DLD1 (cell line): ENCODE measurements around the gene PCDHB6.
"Not testable (repeated sequence)": the region's sequence is repeated elsewhere in the genome, so short reads cannot be mapped to it uniquely, and the experiment has no call there.

Experiments
- in situ Hi-C: cut with HindIII; loops from 2 replicates; pipeline ENCODE4 v1.10.0; 2017; ENCODE audit warnings: low sequenced_read_pairs

The PCDHB6 gene

DNA sequence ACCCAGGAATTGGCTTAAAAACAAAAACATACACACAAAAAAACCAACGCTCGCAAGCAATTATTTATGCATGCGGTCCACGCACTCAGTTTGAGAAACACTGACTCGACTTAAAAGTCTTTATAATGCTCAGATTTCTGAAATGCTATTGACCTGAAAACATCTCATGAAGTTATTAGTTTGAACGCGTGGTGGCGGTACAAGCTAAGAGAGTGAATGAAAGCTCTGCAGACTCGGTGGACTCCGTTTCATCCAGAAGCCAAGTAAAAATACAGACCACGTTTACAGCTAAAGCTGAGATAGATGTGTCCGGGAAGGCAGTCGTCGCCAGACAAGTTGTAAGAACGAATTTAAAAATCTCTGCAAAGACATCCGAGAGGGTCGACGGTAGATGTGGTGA lies at the start of gene PCDHB6:
Gene PCDHB6, plus strand, starts transcription at position 246 of the 400 bp plus-strand sequence. CDS start 201 bp downstream, outside the sequence.
- in situ Hi-C loops, result no loop called here

DNA sequence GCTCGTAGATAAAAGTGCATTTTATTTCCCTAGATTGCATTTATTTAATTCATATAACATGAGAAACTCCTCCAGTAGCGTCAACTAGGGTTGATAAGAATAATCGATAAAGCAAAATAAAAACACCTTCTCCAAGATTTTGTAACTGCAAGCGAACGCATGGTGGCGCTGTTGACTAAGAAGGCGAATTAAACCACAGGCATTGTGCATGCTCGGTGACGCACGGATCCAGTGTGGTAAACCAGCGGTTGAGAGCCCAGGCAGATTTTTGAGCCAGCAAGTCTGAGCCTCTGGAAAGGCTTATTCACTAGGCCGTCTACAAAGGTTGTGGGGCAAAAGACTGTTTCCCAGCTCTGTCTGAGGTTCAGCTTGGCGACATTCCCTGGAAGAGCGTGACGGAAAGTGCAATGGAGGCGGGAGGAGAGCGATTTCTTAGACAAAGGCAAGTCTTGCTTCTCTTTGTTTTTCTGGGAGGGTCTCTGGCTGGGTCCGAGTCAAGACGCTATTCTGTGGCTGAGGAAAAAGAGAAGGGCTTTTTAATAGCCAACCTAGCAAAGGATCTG lies 49.5 kb upstream of the PCDHB6 start, which contains the start of gene PCDHB3:
Gene PCDHB3, plus strand, starts transcription at position 231 of the 563 bp plus-strand sequence. Its CDS starts 177 bp downstream, at position 408.
- in situ Hi-C loops, result no loop called here

DNA sequence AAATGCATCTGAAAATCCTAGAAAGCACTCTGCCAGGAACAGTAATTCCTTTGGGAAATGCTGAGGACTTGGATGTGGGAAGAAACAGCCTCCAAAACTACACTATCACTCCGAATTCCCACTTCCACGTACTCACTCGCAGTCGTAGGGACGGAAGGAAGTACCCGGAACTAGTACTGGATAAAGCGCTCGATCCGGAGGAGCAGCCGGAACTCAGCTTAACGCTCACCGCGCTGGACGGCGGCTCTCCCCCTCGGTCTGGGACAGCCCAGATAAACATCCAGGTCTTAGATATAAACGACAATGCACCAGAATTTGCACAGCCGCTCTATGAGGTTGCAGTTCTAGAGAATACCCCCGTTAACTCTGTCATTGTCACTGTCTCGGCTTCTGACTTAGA lies 48.8 kb upstream of the PCDHB6 start:
- in situ Hi-C loops, result no loop called here

GRCh38 chr5:141102070-141102469 lies 47.8 kb upstream of the PCDHB6 start:
- in situ Hi-C loops, result not testable (repeated sequence)

DNA sequence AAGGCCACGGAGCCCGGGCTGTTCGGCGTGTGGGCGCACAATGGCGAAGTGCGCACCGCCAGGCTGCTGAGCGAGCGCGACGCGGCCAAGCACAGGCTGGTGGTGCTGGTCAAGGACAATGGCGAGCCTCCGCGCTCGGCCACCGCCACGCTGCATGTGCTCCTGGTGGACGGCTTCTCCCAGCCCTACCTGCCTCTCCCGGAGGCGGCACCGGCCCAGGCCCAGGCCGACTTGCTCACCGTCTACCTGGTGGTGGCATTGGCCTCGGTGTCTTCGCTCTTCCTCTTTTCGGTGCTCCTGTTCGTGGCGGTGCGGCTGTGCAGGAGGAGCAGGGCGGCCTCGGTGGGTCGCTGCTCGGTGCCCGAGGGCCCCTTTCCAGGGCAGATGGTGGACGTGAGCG lies 47.4 kb upstream of the PCDHB6 start:
- in situ Hi-C loops, result not testable (repeated sequence)

GRCh38 chr5:141105350-141105749 lies 44.5 kb upstream of the PCDHB6 start:
- in situ Hi-C loops, result no loop called here

GRCh38 chr5:141119250-141119649 lies 30.6 kb upstream of the PCDHB6 start:
- in situ Hi-C loops, result no loop called here

- in situ Hi-C loops, result no loop called here
These were observed 28.3 kb upstream of the PCDHB6 start, which contains the start of gene PCDHB4 for GRCh38 chr5:141121563-141121962. PCDHB4 (plus strand) TSS chr5:141121818; CDS start chr5:141121999, 181 bp downstream.

DNA sequence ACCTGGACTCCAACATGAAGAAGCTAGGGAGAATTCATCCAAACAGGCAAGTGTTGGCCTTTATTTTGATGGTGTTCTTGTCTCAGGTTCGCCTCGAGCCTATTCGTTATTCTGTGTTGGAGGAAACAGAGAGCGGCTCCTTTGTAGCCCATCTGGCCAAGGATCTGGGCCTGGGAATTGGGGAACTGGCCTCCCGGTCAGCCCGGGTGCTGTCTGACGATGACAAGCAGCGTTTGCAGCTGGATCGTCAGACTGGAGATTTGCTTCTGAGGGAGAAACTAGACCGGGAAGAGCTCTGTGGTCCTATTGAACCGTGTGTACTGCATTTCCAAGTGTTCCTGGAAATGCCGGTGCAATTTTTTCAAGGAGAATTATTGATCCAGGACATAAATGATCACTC lies 27.9 kb upstream of the PCDHB6 start:
- in situ Hi-C loops, result no loop called here

- in situ Hi-C loops, result not testable (repeated sequence)
These were observed 26.3 kb upstream of the PCDHB6 start for GRCh38 chr5:141123396-141124135.

GRCh38 chr5:141127305-141127704 lies 22.6 kb upstream of the PCDHB6 start:
- in situ Hi-C loops, result no loop called here

DNA sequence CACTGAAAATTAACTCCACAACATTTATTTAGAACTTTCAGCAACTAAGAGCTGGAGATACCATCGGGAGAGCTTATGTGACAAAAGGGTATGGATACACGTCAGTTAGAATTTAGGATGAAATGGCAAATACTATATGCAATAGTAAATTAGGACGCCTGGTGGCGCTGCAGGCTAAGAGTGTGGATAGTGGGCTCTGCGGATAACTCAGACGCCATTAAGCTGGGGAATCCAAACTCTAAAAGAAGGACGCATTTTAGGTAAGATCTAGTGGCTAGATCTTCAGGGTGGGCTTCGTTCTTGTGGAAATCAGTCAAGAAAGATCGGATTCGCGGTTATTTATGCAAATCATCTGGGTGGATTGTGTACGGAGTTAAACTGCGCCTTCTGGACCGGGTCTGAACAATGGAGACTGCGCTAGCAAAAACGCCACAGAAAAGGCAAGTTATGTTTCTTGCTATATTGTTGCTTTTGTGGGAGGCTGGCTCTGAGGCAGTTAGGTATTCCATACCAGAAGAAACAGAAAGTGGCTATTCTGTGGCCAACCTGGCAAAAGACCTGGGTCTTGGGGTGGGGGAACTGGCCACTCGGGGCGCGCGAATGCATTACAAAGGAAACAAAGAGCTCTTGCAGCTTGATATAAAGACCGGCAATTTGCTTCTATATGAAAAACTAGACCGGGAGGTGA lies 14.7 kb upstream of the PCDHB6 start, which contains the start of gene PCDHB5:
Gene PCDHB5, plus strand, starts transcription at position 177 of the 688 bp plus-strand sequence. Its CDS starts 229 bp downstream, at position 406.
- in situ Hi-C loops, result no loop called here

DNA sequence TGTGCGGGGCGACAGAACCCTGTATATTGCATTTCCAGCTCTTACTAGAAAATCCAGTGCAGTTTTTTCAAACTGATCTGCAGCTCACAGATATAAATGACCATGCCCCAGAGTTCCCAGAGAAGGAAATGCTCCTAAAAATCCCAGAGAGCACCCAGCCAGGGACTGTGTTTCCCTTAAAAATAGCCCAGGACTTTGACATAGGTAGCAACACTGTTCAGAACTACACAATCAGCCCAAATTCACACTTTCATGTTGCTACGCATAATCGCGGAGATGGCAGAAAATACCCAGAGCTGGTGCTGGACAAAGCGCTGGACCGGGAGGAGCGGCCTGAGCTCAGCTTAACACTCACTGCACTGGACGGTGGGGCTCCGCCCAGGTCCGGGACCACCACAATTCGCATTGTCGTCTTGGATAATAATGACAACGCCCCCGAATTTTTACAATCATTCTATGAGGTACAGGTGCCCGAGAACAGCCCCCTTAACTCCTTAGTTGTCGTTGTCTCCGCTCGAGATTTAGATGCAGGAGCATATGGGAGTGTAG lies 14.1 kb upstream of the PCDHB6 start:
- in situ Hi-C loops, result no loop called here

DNA sequence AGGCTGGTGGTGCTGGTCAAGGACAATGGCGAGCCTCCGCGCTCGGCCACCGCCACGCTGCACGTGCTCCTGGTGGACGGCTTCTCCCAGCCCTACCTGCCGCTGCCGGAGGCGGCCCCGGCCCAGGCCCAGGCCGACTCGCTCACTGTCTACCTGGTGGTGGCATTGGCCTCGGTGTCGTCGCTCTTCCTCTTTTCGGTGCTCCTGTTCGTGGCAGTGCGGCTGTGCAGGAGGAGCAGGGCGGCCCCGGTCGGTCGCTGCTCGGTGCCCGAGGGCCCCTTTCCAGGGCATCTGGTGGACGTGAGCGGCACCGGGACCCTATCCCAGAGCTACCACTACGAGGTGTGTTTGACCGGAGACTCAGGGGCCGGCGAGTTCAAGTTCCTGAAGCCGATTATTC lies 12.5 kb upstream of the PCDHB6 start:
- in situ Hi-C loops, result not testable (repeated sequence)

DNA sequence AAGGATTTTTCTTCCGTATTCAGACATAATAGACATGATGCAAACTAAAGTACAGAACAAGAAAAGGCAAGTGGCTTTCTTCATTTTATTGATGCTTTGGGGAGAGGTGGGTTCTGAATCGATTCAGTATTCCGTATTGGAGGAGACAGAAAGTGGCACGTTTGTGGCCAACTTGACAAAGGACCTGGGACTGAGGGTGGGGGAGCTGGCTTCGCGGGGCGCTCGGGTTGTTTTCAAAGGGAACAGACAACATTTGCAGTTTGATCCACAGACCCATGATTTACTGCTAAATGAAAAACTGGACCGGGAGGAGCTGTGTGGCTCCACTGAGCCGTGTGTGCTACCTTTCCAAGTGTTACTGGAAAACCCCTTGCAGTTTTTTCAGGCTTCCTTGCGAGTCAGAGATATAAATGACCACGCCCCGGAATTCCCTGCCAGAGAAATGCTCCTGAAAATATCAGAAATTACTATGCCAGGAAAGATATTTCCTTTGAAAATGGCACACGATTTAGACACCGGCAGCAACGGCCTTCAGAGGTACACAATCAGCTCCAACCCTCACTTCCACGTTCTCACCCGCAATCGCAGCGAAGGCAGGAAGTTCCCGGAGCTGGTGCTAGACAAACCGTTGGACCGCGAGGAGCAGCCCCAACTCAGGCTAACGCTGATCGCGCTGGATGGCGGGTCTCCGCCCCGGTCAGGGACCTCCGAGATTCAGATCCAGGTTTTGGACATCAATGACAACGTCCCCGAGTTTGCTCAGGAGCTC lies 551 bp downstream of the PCDHB6 start:
- in situ Hi-C loops, result no loop called here

- in situ Hi-C loops, result no loop called here
These were observed 1.1 kb downstream of the PCDHB6 start for GRCh38 chr5:141150993-141151325.

- in situ Hi-C loops, result not testable (repeated sequence)
These were observed 1.8 kb downstream of the PCDHB6 start for GRCh38 chr5:141151632-141152031.

- in situ Hi-C loops, result not testable (repeated sequence)
These were observed 2.2 kb downstream of the PCDHB6 start for GRCh38 chr5:141152096-141152495.

GRCh38 chr5:141155540-141156374 lies 5.9 kb downstream of the PCDHB6 start:
- in situ Hi-C loops, result no loop called here

DNA sequence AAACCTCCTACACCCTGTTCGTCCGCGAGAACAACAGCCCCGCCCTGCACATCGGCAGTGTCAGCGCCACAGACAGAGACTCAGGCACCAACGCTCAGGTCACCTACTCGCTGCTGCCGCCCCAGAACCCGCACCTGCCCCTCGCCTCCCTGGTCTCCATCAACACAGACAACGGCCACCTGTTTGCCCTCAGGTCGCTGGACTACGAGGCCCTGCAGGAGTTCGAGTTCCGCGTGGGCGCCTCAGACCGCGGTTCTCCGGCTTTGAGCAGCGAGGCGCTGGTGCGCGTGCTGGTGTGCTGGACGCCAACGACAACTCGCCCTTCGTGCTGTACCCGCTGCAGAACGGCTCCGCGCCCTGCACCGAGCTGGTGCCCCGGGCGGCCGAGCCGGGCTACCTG lies 7.5 kb downstream of the PCDHB6 start:
- in situ Hi-C loops, result not testable (repeated sequence)
